ENCODE measurements around the gene C1orf198. TPM values are rescaled to one million over a fixed set of nuclear protein-coding genes. Genes with fewer than 3 reads are reported as not detected.

C1orf198 gene
- total and polyA plus RNA-seq, 2 of the 8 experiments (the other 6 are each of a cell fraction or from before 2014, with no cell fraction given): 30.6 to 45.0 TPM

DNA sequence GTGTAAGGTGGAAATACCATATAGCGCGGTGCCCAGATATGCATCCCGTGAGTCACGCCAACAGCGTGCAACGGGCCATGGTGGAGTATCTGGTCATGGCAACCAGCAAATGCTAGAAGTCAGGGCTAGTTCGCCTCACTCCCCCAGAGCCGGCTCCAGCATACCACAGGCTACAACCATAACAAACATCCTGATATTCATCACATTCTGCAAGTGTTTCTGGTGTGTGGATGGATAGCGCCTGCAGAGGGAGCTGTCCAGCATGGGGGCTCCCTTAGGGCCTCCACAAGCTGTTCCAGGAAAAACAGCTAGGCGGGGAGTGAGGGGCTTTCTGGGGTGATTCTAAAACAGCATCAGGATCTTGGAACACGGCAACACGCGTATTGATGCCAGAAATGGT, 6.8 kb downstream of the C1orf198 start:
- CTCF ChIA-PET (ENCODE audit: partially characterized antibody): interaction anchor here (0.7 to 1.7 kb wide), 24 partner anchors 9 to 903 kb away, joined by 3 to 16 read pairs (median 4); no protein-coding TSS in a partner anchor

More for the DNA sequence above, 6.8 kb downstream of the C1orf198 start:
- no peak overlapping the region for H2AK5ac ChIP-seq (ENCODE audit: low read depth, low read length)
- no peak overlapping the region for H3K23ac ChIP-seq (ENCODE audit: insufficient read length)
- H3K9ac ChIP-seq (replicated peaks in 1 of 4; ENCODE audit: extremely low read depth in 1 of 4, low read depth in 3 of 4, low read length in 3 of 4): no peak overlapping the region
- no peak for FAIRE-seq
- H3K27ac ChIP-seq (ENCODE audit: low read depth, low read length): no peak overlapping the region
- H3K4me1 ChIP-seq (replicated peaks in 1 of 4; ENCODE audit: control insufficient read depth in 3 of 4, insufficient read depth in 4 of 4, low read length in 3 of 4): peaks cover 2 to 17% (median 8%) of the 10 kb centered on the region in 4 experiments; a peak in 6 of 7 replicates
- H2BK20ac ChIP-seq (ENCODE audit: low read length): no peak overlapping the region
- H3K56ac ChIP-seq (replicated peaks; ENCODE audit: insufficient read length, low read depth, low read length): no peak overlapping the region
- H4K91ac ChIP-seq (replicated peaks; ENCODE audit: insufficient read length, low read length): no peak overlapping the region
- 91% methylated on average over 13 of the region's 13 CpGs; no CpG with 5 or more reads in 1 of the 2 experiments for WGBS, 2 experiments (ENCODE audit: extremely low coverage in 1 of 2, insufficient coverage in 1 of 2, insufficient read length in 1 of 2, insufficient replicate concordance in 2 of 2, low coverage in 1 of 2, low lambda C conversion rate in 2 of 2, missing lambda C conversion rate in 1 of 2)
- no peaks in the 10 kb centered on the region for H3K36me3 ChIP-seq (ENCODE audit: control insufficient read depth in 2 of 4, insufficient read depth in 4 of 4, low read length in 3 of 4)
- no peak for DNase-seq (ENCODE audit: low read depth in 1 of 2, low spot score in 2 of 2)
- no peak overlapping the region for H3K18ac ChIP-seq (ENCODE audit: extremely low read depth, low read length)
- no peak overlapping the region for H2BK5ac ChIP-seq (ENCODE audit: low read depth, low read length)
- no peak overlapping the region for H3K4me3 ChIP-seq (ENCODE audit: extremely low read depth in 1 of 4, insufficient read depth in 2 of 4, low read depth in 3 of 4, low read length in 4 of 4)
- H3K4me2 ChIP-seq (ENCODE audit: insufficient read depth in 1 of 2, low read depth in 2 of 2, low read length in 2 of 2): no peak overlapping the region
- H2BK120ac ChIP-seq (replicated peaks; ENCODE audit: low read depth, low read length): no peak overlapping the region
- H3K79me1 ChIP-seq (ENCODE audit: low read depth, low read length): peaks cover 2% of the 10 kb centered on the region; the same call in 1 of the 2 replicates
- H2AFZ ChIP-seq (ENCODE audit: low read length): no peak overlapping the region
- H3K14ac ChIP-seq (ENCODE audit: insufficient read length): no peak overlapping the region
- no peak overlapping the region for H2BK15ac ChIP-seq (ENCODE audit: low read length)
- POLR2A ChIA-PET (ENCODE audit: partially characterized antibody): interaction anchor here (0.9 kb wide), 1 partner anchor 108 kb away, joined by 3 read pairs; no protein-coding TSS in a partner anchor
- peaks cover 5 to 8% of the 10 kb centered on the region in 2 experiments for H4K20me1 ChIP-seq (replicated peaks in 1 of 2; ENCODE audit: control insufficient read depth in 1 of 2, insufficient read depth in 2 of 2, low read length in 2 of 2)
- no peak for TF ChIP-seq HDAC6 (IDR thresholded peaks at IDR 0.05; ENCODE audit: low read depth, low read length)
- TF ChIP-seq, protein P1, sequence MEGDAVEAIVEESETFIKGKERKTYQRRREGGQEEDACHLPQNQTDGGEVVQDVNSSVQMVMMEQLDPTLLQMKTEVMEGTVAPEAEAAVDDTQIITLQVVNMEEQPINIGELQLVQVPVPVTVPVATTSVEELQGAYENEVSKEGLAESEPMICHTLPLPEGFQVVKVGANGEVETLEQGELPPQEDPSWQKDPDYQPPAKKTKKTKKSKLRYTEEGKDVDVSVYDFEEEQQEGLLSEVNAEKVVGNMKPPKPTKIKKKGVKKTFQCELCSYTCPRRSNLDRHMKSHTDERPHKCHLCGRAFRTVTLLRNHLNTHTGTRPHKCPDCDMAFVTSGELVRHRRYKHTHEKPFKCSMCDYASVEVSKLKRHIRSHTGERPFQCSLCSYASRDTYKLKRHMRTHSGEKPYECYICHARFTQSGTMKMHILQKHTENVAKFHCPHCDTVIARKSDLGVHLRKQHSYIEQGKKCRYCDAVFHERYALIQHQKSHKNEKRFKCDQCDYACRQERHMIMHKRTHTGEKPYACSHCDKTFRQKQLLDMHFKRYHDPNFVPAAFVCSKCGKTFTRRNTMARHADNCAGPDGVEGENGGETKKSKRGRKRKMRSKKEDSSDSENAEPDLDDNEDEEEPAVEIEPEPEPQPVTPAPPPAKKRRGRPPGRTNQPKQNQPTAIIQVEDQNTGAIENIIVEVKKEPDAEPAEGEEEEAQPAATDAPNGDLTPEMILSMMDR (IDR thresholded peaks at IDR 0.05; ENCODE audit: control extremely low read depth in 1 of 3, insufficient read depth in 1 of 3, low read depth in 1 of 3, low read length in 3 of 3): peak; percentile 34 to 98 (median 70)
- TF ChIP-seq RAD21 (IDR thresholded peaks at IDR 0.05 in 1 of 2, conservative IDR thresholded peaks at IDR 0.05 in 1 of 2; ENCODE audit: low read depth in 2 of 2, low read length in 2 of 2): peak; percentile 19 to 51; a peak in 3 of 4 replicates
- TF ChIP-seq SUZ12 (IDR thresholded peaks at IDR 0.05; ENCODE audit: low read length): no peak
- no peaks in the 10 kb centered on the region for H3K9me3 ChIP-seq (ENCODE audit: insufficient read depth in 2 of 2, low read depth in 1 of 2, low read length in 1 of 2)
- H3K79me2 ChIP-seq (ENCODE audit: control insufficient read depth in 1 of 2, insufficient read depth in 2 of 2, low read length in 2 of 2): peaks cover 3 to 89% of the 10 kb centered on the region in 2 experiments; a peak in 3 of 4 replicates
- no peak overlapping the region for H4K8ac ChIP-seq (ENCODE audit: extremely low read depth, insufficient read depth, low read length)
- no peak overlapping the region for H4K5ac ChIP-seq (ENCODE audit: insufficient read length, low read depth, low read length)
- H2BK12ac ChIP-seq (ENCODE audit: low read depth, low read length): no peak overlapping the region
- no peaks in the 10 kb centered on the region for H3K23me2 ChIP-seq (ENCODE audit: low read depth, low read length)
- H3K27me3 ChIP-seq (replicated peaks in 1 of 4; ENCODE audit: control insufficient read depth in 3 of 4, extremely low read depth in 1 of 4, insufficient read depth in 3 of 4, low read length in 3 of 4): no peaks in the 10 kb centered on the region
- H3K4ac ChIP-seq (replicated peaks; ENCODE audit: insufficient read length, low read depth, low read length): no peak overlapping the region
